Measurements from ENCODE around the gene GSTA4. TPM values are rescaled to one million over a fixed set of nuclear protein-coding genes. Genes with fewer than 3 reads are reported as not detected.

GSTA4 gene
- total and polyA plus RNA-seq, 2 experiments from 2014 or later: 26.5 to 37.9 TPM

DNA sequence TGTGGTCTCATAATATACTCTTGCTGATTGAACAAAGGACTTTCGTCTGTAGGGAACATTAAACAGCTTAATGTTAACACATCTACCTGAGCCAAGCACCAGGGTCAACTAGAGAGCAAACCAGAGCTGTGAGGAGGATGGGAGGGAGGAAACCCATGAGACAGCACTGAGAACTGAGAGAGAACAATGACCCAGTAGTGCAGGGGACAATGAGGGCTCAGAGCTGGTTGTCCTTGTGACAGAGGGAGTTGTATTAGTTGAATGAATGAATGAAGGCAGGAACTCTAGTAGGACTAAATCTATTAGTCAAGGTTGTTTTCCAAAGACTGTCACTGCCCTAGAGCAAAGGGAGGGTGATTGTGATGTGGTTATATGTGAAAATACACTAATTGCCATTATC, 28.2 kb upstream of the GSTA4 start:
- no peaks in the 10 kb centered on the region for H3F3A ChIP-seq (ENCODE audit: insufficient read depth)
- in situ Hi-C loops (cut with MboI): no loop called here
- H3K79me2 ChIP-seq (ENCODE audit: insufficient read depth): no peaks in the 10 kb centered on the region
- no peak overlapping the region for H2AFZ ChIP-seq
- TF ChIP-seq EZH2phosphoT487 (IDR thresholded peaks at IDR 0.05; ENCODE audit: insufficient read depth, low read depth) (no peak), EZH2 (IDR thresholded peaks at IDR 0.05; ENCODE audit: insufficient read depth, poor library complexity, severe bottlenecking) (no peak)
- H3K4me2 ChIP-seq (ENCODE audit: unreplicated experiment): no peak overlapping the region
- H3K9me2 ChIP-seq (ENCODE audit: insufficient read depth): no peaks in the 10 kb centered on the region
- no peaks in the 10 kb centered on the region for H3K9me3 ChIP-seq (ENCODE audit: low read depth)
- H3K4me3 ChIP-seq: no peak overlapping the region
- no peaks in the 10 kb centered on the region for H3K27me3 ChIP-seq (replicated peaks; ENCODE audit: insufficient read depth)
- WGBS, 2 experiments (ENCODE audit: low coverage in 1 of 2, low lambda C conversion rate in 2 of 2, missing lambda C conversion rate in 2 of 2): 95 to 97% methylated on average over 1 of the region's 1 CpG
- H3K4me1 ChIP-seq (ENCODE audit: insufficient read depth): no peaks in the 10 kb centered on the region
- DNase-seq: no peak
- H3K27ac ChIP-seq: no peak overlapping the region
- no peak overlapping the region for H3K9ac ChIP-seq
- no peaks in the 10 kb centered on the region for H4K20me1 ChIP-seq (ENCODE audit: insufficient read depth)
- peaks cover 15% of the 10 kb centered on the region; the same call in 1 of the 2 replicates for H3K36me3 ChIP-seq (ENCODE audit: low read depth)

- Histone ChIP-seq H3K79me2 (ENCODE audit: insufficient read depth) (no peaks in the 10 kb centered on the region), H2AFZ (no peak overlapping the region), H3K4me1 (ENCODE audit: insufficient read depth) (peaks cover 4% of the 10 kb centered on the region), H3K9me3 (ENCODE audit: low read depth) (no peaks in the 10 kb centered on the region), H4K20me1 (ENCODE audit: insufficient read depth) (no peaks in the 10 kb centered on the region), H3F3A (ENCODE audit: insufficient read depth) (peaks cover 10% of the 10 kb centered on the region), H3K27ac (no peak overlapping the region), H3K9me2 (ENCODE audit: insufficient read depth) (no peaks in the 10 kb centered on the region), H3K27me3 (replicated peaks; ENCODE audit: insufficient read depth) (no peaks in the 10 kb centered on the region), H3K4me2 (ENCODE audit: unreplicated experiment) (no peak overlapping the region), H3K36me3 (ENCODE audit: low read depth) (peaks cover 3% of the 10 kb centered on the region; the same call in 1 of the 2 replicates), H3K4me3 (no peak overlapping the region), H3K9ac (no peak overlapping the region)
- in situ Hi-C loops (cut with MboI): no loop called here
- WGBS, 2 experiments (ENCODE audit: low coverage in 1 of 2, low lambda C conversion rate in 2 of 2, missing lambda C conversion rate in 2 of 2): 81 to 95% methylated on average over 3 of the region's 3 CpGs
- no peak for TF ChIP-seq EZH2 (IDR thresholded peaks at IDR 0.05; ENCODE audit: insufficient read depth, poor library complexity, severe bottlenecking)
- TF ChIP-seq EZH2phosphoT487 (IDR thresholded peaks at IDR 0.05; ENCODE audit: insufficient read depth, low read depth): no peak
- DNase-seq: no peak
Observed at GRCh38 chr6:53020005-53020744, 25.1 kb upstream of the GSTA4 start.

- H3K9ac ChIP-seq: no peak overlapping the region
- no peaks in the 10 kb centered on the region for H3K79me2 ChIP-seq (ENCODE audit: insufficient read depth)
- H3K9me3 ChIP-seq (ENCODE audit: low read depth): no peaks in the 10 kb centered on the region
- in situ Hi-C loops (cut with MboI): no loop called here
- H4K20me1 ChIP-seq (ENCODE audit: insufficient read depth): no peaks in the 10 kb centered on the region
- no peak overlapping the region for H2AFZ ChIP-seq
- no peak overlapping the region for H3K27ac ChIP-seq
- no peaks in the 10 kb centered on the region for H3K27me3 ChIP-seq (replicated peaks; ENCODE audit: insufficient read depth)
- no peak for DNase-seq
- peaks cover 20% of the 10 kb centered on the region for H3K4me1 ChIP-seq (ENCODE audit: insufficient read depth)
- no peak overlapping the region for H3K4me2 ChIP-seq (ENCODE audit: unreplicated experiment)
- H3K9me2 ChIP-seq (ENCODE audit: insufficient read depth): no peaks in the 10 kb centered on the region
- TF ChIP-seq EZH2 (IDR thresholded peaks at IDR 0.05; ENCODE audit: insufficient read depth, poor library complexity, severe bottlenecking): no peak
- no peak for TF ChIP-seq EZH2phosphoT487 (IDR thresholded peaks at IDR 0.05; ENCODE audit: insufficient read depth, low read depth)
- H3K36me3 ChIP-seq (ENCODE audit: low read depth): peaks cover 5% of the 10 kb centered on the region; the same call in 1 of the 2 replicates
- H3K4me3 ChIP-seq: no peak overlapping the region
- WGBS, 2 experiments (ENCODE audit: low coverage in 1 of 2, low lambda C conversion rate in 2 of 2, missing lambda C conversion rate in 2 of 2): 86% methylated on average over 2 of the region's 2 CpGs
- peaks cover 20% of the 10 kb centered on the region for H3F3A ChIP-seq (ENCODE audit: insufficient read depth)
Observed at GRCh38 chr6:53018446-53018845, 23.4 kb upstream of the GSTA4 start.

- Histone ChIP-seq H3K9me3 (ENCODE audit: low read depth) (no peaks in the 10 kb centered on the region), H3K9ac (no peak overlapping the region), H2AFZ (no peak overlapping the region), H3K9me2 (ENCODE audit: insufficient read depth) (no peaks in the 10 kb centered on the region), H3K79me2 (ENCODE audit: insufficient read depth) (no peaks in the 10 kb centered on the region), H4K20me1 (ENCODE audit: insufficient read depth) (no peaks in the 10 kb centered on the region), H3K27ac (peak overlapping the region; percentile 89), H3F3A (ENCODE audit: insufficient read depth) (peaks cover 23% of the 10 kb centered on the region), H3K4me1 (ENCODE audit: insufficient read depth) (peaks cover 33% of the 10 kb centered on the region), H3K4me3 (no peak overlapping the region), H3K36me3 (ENCODE audit: low read depth) (peaks cover 21% of the 10 kb centered on the region; the same call in 1 of the 2 replicates), H3K4me2 (ENCODE audit: unreplicated experiment) (no peak overlapping the region), H3K27me3 (replicated peaks; ENCODE audit: insufficient read depth) (no peaks in the 10 kb centered on the region)
- in situ Hi-C loops (cut with MboI): no loop called here
- no peak for TF ChIP-seq EZH2 (IDR thresholded peaks at IDR 0.05; ENCODE audit: insufficient read depth, poor library complexity, severe bottlenecking)
- DNase-seq: no peak
- 94 to 96% methylated on average over 1 of the region's 1 CpG for WGBS, 2 experiments (ENCODE audit: low coverage in 1 of 2, low lambda C conversion rate in 2 of 2, missing lambda C conversion rate in 2 of 2)
Observed at GRCh38 chr6:53015486-53015885, 20.4 kb upstream of the GSTA4 start.

All from GM23248 (cell line).